GM18861 (cell line): ENCODE data around the gene ZNF155.
A peak's percentile ranks its signal among the peaks of the same experiment; 100 is the strongest.
"Not testable (repeated sequence)": the region's sequence is repeated elsewhere in the genome, so short reads cannot be mapped to it uniquely, and the experiment has no call there.

Experiments used
- ATAC-seq: cut with Tn5 transposase; IDR thresholded peaks from one replicate; pipeline ENCODE4 v1.9.1; 2021; ENCODE audit not compliant: unreplicated experiment

The ZNF155 gene

DNA sequence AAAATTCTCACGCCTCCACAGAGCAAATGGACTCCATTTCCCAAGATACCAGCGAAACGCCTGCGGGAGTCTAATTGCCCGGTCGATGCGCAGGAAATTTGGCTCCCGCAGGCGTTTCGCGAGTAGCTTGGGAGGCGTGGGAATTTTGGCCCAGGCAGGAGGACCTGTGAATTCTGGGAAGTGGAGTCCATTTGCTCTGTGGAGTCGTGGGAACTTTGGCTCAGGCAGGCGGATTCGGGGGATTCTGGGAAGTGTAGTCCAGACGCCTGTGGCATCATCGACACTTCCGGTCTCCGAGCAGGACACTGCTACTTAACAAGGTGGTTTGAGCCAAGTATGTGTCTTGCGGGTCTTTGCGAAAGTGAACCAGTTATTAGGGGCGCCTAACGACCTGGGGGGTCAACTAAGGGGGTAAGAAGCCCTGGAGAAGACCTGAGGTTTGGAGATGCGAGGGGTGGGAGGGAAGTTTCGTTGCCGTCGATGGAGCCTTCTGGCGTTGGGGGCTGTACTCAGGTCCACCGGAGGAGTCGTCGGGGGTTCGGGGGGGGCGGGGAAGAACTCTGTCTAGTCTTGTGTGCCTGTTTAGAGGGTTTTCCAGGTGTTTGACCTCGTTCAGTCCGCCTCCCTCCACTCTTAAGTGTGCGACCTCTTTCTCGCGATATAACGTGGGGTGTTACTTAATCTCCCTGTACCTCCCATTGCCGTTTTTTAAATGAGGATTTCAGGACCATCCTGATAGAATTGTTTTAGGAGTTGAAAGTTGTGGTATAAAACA, at the start of gene ZNF155:
Gene ZNF155, plus strand, starts transcription at position 277 of the 775 bp plus-strand sequence. CDS start 4,356 bp downstream, outside the sequence.
- ATAC-seq: peak; percentile 58

DNA sequence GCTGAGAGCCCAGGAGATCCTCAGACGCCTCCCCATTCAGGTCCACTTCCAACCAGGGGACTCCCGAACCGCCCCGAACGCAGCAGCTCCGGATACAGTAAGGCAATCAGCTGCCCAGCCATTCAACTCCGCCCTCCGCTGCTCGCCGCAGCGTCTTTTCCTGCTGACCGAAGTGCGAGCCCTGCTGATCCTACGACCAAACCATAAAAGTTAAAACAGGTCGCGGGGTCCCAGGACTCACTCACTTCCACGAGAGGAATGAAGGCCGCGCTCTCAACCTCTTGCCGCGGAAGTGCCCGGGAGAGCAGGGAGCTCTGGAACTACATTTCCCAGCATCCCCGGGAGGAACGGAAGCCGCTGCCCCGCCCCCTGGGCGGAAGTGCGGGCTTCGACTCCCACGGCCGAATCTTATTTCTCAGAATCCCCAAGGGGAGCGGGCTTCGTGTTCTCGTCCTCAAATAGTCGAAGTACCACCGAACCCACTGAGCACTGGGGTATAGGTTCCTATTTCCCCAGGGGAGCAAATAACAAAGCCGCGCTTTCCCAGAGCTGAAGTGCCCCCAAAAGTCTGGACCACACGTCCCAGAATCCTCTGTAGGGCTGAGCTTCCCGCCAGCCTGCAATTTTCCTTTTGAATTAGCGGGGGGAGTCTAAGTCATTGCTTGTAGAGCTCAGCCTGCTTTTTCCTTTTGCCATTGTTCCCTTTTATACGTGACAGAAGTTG, 48.8 kb upstream of the ZNF155 start, which contains the start of gene ZNF45:
Gene ZNF45, minus strand, starts transcription at position 298 of the 724 bp plus-strand sequence. CDS start 13,097 bp downstream, outside the sequence.
- ATAC-seq: peak; percentile 76

DNA sequence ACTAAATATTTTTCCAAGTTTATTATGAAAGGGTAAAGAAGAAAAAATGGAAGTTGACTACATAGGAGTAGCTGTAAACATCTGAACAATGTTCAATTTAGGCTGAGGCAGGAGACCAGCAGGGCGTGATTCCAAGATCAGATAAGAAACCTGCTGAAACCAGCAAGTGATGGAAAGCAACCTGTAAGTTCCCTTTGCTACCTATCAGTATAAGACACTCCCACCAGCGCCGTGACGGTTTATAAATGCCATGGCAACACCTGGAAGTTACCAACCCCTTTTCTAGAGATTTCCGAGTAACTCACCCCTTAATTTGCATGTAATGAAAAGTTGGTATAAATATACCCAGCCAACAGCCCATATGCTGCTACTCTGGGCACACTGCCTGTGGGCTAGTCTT, 47.8 kb upstream of the ZNF155 start:
- ATAC-seq: no peak

DNA sequence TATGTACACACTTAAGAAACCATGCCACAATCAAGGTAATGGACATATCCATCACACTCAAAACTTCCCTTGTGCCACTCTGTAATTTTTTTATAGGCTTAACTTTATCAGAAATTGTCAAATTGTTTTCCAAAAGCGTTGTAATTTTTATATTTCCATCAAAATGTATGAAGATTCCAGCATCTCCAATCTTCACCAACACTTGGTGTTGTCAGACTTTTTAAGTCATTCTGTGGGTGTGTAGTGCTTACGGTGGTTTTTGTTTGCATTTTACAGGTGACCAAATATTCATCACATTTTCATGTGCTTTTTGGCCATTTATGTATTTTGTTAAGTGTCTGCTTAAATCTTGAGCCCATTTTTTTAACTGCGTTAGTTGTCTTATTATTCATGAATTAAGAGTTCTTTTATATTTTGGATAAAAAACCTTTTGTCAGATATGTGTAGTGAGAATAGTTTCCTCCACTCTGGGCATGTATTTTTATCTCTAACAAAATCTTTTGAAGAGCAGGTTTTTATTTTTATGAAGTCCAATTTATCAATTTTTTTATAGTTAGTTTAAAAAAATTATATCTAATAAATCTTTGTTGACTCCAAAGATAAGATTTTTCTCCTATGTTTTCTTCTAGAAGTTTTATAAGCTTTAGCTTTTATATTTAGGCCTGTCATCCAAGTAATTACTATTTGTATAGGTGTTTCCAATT, 44.3 kb upstream of the ZNF155 start:
- ATAC-seq: no peak

GRCh38 chr19:43940719-43941118, 43.3 kb upstream of the ZNF155 start:
- no peak for ATAC-seq

- no peak for ATAC-seq
Measured at GRCh38 chr19:43941209-43941608, 42.8 kb upstream of the ZNF155 start.

GRCh38 chr19:43947412-43947811, 36.6 kb upstream of the ZNF155 start:
- not testable (repeated sequence) for ATAC-seq

DNA sequence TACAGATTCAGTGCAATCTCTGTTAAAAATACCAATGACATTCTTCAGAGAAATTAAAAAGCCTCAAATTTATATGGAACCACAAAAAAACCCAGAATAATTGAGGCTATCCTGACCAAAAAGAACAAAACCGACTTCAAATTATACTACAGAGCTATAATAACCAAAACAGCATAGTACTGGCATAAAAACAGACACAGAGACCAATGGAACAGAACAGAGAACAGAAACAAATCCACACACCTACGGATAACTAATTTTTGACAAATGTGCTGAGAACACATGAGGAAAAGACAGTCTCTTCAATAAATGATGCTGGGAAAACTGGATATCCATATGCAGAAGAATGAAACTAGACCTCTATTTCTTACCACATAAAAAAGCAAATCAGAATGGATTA, 34.2 kb upstream of the ZNF155 start:
- not testable (repeated sequence) for ATAC-seq

- peak; percentile 94 for ATAC-seq
Measured at GRCh38 chr19:43950834-43951645, 32.9 kb upstream of the ZNF155 start, which contains the start of gene ZNF221. Gene ZNF221, plus strand, starts transcription at chr19:43951228. Its CDS starts 11,499 bp downstream, at chr19:43962727.

DNA sequence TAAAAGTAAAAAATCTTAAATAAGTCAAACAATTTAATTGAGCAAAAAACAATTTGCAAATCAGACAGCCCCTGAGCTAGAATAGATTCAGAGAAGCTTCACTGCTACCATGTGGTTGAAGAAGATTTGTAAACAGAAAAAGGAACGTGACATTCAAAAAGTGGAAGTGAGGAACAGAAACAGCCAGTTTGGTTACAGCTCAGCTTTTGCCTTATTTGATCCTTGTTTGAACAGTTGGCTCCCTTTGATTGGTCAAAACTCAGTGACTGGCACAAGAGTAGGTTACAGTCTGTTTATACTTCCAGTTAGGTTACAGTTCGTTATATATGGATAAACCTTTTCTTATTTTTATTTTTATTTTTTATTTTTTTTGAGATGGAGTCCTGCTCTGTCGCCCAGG, 27.2 kb upstream of the ZNF155 start:
- no peak for ATAC-seq

DNA sequence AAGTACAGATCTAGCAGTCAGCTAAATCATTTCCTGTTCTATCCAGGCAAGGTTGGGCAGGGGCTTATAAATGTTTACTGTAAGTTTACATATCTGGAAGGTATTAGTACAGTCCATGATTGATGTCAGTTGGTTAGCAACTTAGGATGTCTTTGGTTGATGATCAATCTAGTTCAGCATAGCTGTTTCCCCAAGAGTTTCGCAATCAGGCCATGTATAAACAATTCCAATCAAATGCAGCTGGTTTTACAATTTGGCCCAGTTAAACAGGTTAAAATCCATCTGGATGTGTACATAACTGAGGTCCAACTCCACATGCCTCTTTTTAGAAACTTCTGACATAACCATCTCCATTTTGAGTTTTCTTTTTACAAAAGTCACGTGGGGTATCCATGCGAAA, 26.1 kb upstream of the ZNF155 start:
- ATAC-seq: no peak

GRCh38 chr19:43960411-43960810, 23.6 kb upstream of the ZNF155 start:
- ATAC-seq: no peak

DNA sequence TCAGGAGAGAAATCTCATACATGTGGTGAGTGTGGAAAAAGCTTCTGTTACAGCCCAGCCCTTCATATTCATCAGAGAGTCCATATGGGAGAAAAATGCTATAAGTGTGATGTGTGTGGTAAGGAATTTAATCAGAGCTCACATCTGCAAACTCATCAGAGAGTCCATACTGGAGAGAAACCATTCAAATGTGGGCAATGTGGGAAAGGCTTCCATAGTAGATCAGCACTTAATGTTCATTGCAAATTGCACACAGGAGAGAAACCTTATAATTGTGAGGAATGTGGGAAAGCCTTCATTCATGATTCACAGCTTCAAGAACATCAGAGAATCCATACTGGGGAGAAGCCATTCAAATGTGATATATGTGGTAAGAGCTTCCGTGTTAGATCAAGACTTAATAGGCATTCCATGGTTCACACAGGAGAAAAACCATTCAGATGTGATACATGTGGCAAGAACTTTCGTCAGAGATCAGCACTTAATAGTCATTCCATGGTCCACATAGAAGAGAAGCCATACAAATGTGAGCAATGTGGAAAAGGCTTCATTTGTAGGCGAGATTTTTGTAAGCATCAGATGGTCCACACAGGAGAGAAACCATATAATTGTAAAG, 17.8 kb upstream of the ZNF155 start:
- ATAC-seq: no peak

GRCh38 chr19:43976732-43977131, 7.3 kb upstream of the ZNF155 start:
- no peak for ATAC-seq

DNA sequence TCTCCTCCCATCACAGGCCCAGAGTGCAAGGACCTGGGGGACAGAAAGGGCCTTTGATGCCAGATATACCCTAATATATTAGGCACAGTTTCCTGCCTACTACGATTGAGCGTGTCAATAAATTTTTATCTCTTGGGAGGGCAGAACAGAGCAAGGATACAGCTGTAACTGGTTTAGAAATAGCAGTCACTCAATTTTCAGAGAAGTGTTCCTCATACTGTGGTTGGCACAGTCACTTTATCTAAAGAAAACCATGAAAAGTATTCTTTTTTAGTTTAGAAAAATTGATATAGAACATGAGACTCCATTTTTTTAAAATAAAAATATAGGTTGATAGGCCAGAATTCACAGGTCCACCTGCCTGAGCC, 460 bp upstream of the ZNF155 start:
- ATAC-seq: peak; percentile 25

DNA sequence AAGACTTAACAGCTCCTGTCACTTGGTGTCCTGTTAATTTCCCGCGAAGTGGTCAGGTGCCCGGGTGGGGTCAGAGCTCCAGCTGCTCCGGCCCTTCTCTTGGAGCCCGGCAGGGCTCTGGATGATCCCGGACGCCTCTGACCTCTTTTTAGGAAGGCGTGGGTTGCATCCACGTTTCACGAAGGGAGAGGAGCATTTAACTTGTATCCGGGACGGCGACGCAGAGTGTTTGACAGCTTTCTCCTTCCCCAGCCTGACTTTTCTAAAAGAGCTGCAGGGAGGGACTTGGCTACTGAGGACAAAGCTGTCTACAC, 656 bp downstream of the ZNF155 start:
- ATAC-seq: no peak

GRCh38 chr19:43997631-43998290, 13.8 kb downstream of the ZNF155 start:
- ATAC-seq: no peak

DNA sequence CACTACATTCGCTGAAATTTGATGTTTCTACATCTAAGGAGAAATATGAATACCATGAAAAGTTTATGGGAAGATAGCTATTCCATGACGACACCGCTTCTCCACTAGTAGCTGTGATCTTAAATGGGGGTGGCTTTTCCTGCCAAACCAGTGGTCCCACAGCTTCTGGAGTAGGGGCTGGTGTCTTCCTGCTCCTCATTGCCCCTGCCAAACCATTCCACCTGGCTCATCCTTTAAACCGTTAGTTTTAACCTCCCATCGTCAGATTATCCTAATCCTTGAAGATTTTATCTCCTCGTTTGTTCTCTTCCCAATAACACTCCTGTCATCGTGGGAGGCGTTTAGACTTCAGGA, 18.2 kb downstream of the ZNF155 start:
- ATAC-seq: no peak

GRCh38 chr19:44002566-44003460, 18.8 kb downstream of the ZNF155 start, which contains the start of gene ZNF230:
Gene ZNF230, plus strand, starts transcription at chr19:44002957. Its CDS starts 4,122 bp downstream, at chr19:44007079.
- peak; percentile 83 for ATAC-seq
